Body of pancreas (tissue), 4 donors: Measurements from ENCODE around the gene DLG2. TPM values are rescaled to one million over a fixed set of nuclear protein-coding genes. Genes with fewer than 3 reads are reported as not detected.
"Not testable (repeated sequence)": the region's sequence is repeated elsewhere in the genome, so short reads cannot be mapped to it uniquely, and the experiment has no call there.

Experiments
- ATAC-seq: fragments of 150-250 bp; one replicate; pipeline ENCODE4 v1.9.1; 2016
- DNase-seq, 4 donors: peaks; one replicate each; pipeline ENCODE4 v3.0.0-alpha.2; 2019
- H3K27ac ChIP-seq, 4 donors: fragments of 200-600 bp; sonication (generic); 1 replicate in 3 of 4; 2 replicates in 1 of 4; pipeline versions ENCODE4 v1.5.1 to v1.6.1; 2016 to 2019; ENCODE audit warnings: mild to moderate bottlenecking in 1 of 4, mixed read lengths in 1 of 4, moderate library complexity in 1 of 4
- H3K27me3 ChIP-seq, 2 donors: fragments of 200-600 bp; sonication (generic); one replicate each; pipeline ENCODE4 v1.6.0; 2016; ENCODE audit warnings: mild to moderate bottlenecking in 1 of 2
- H3K36me3 ChIP-seq, 2 donors: fragments of 200-600 bp; sonication (generic); replicated peaks in 1 of 2; 2 replicates each; pipeline ENCODE4 v1.5.1; 2016; ENCODE audit warnings: low read depth in 2 of 2; ENCODE audit not compliant: insufficient read depth in 1 of 2
- H3K4me1 ChIP-seq: fragments of 200-600 bp; sonication (generic); one replicate; pipeline ENCODE4 v1.6.0; 2016
- H3K4me3 ChIP-seq, 2 donors: fragments of 200-600 bp; sonication (generic); 1 replicate in 1 of 2; 2 replicates in 1 of 2; pipeline ENCODE4 v1.5.1; 2016 to 2019
- H3K9me3 ChIP-seq, 3 donors: fragments of 200-600 bp; sonication (generic); 1 replicate in 2 of 3; 2 replicates in 1 of 3; pipeline ENCODE4 v1.5.1; 2016
- POLR2A ChIP-seq, 3 donors: fragments of 450-650 bp; IDR thresholded peaks; one replicate each; pipeline ENCODE4 v1.6.1; 2016; ENCODE audit warnings: antibody characterized with exemption in 3 of 3, mild to moderate bottlenecking in 2 of 3
- WGBS, 2 donors: methylation state at CpG; one replicate each; pipeline ENCODE4 v1.1.5; 2017; 5-methylcytosine and 5-hydroxymethylcytosine counted together
- intact Hi-C: fragments of 100-400 bp; cut with DNase I; formaldehyde crosslinking; loops from one replicate; pipeline ENCODE4 v1.15.1; 2023
- total RNA-seq, 2 donors: library from RNA; depleted of rRNA; stranded (reverse); fragments of >200 nt; gene quantifications; one replicate each; pipeline ENCODE4 v1.1.0, GENCODE V29; 2016
- TF ChIP-seq, protein P1 (sequence below), 7 experiments: fragments of 450-650 bp in 4 of 7; fragments of 200-600 bp in 3 of 7; sonication (generic) in 3 of 7; IDR thresholded peaks; one replicate each; pipeline ENCODE4 v1.5.1; 2016 to 2019; ENCODE audit warnings: antibody characterized with exemption in 7 of 7

Gene DLG2
- total RNA-seq, 2 donors from 2014 or later: 6.0 to 13.2 TPM

- no peak overlapping the region for H3K4me3 ChIP-seq
- intact Hi-C loops: no loop called here
- H3K27ac ChIP-seq: no peak overlapping the region
- no peaks in the 10 kb centered on the region for H3K27me3 ChIP-seq
- ATAC-seq (no peak), DNase-seq (no peak)
- peaks cover 14% of the 10 kb centered on the region for H3K4me1 ChIP-seq
- no peaks in the 10 kb centered on the region for H3K36me3 ChIP-seq
- WGBS, 2 donors: 31 to 42% methylated on average over 1 of the region's 1 CpG
- no peaks in the 10 kb centered on the region for H3K9me3 ChIP-seq
- TF ChIP-seq, protein P1, sequence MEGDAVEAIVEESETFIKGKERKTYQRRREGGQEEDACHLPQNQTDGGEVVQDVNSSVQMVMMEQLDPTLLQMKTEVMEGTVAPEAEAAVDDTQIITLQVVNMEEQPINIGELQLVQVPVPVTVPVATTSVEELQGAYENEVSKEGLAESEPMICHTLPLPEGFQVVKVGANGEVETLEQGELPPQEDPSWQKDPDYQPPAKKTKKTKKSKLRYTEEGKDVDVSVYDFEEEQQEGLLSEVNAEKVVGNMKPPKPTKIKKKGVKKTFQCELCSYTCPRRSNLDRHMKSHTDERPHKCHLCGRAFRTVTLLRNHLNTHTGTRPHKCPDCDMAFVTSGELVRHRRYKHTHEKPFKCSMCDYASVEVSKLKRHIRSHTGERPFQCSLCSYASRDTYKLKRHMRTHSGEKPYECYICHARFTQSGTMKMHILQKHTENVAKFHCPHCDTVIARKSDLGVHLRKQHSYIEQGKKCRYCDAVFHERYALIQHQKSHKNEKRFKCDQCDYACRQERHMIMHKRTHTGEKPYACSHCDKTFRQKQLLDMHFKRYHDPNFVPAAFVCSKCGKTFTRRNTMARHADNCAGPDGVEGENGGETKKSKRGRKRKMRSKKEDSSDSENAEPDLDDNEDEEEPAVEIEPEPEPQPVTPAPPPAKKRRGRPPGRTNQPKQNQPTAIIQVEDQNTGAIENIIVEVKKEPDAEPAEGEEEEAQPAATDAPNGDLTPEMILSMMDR (IDR thresholded peaks at IDR 0.05): no peak
- no peak for TF ChIP-seq POLR2A (IDR thresholded peaks at IDR 0.05)
These were observed 2026.5 kb downstream of the DLG2 start for GRCh38 chr11:83600661-83601060.

GRCh38 chr11:83599066-83599465 lies 2028.1 kb downstream of the DLG2 start:
- Histone ChIP-seq H3K27ac (no peak overlapping the region), H3K27me3 (no peaks in the 10 kb centered on the region), H3K4me3 (no peak overlapping the region), H3K4me1 (peaks cover 10% of the 10 kb centered on the region), H3K9me3 (no peaks in the 10 kb centered on the region), H3K36me3 (no peaks in the 10 kb centered on the region)
- intact Hi-C loops: no loop called here
- TF ChIP-seq, protein P1 (IDR thresholded peaks at IDR 0.05): no peak
- TF ChIP-seq POLR2A (IDR thresholded peaks at IDR 0.05): no peak
- 87 to 88% methylated on average over 3 of the region's 3 CpGs for WGBS, 2 donors
- ATAC-seq (no peak), DNase-seq (no peak)

- H3K27ac ChIP-seq, H3K4me3 ChIP-seq, H3K27me3 ChIP-seq, H3K4me1 ChIP-seq, DNase-seq, H3K9me3 ChIP-seq, H3K36me3 ChIP-seq, intact Hi-C loops, ATAC-seq: not testable (repeated sequence)
- 37 to 49% methylated on average over 6 to 9 of the region's 14 CpGs for WGBS, 2 donors
These were observed 2039.3 kb downstream of the DLG2 start for GRCh38 chr11:83587797-83588196.

DNA sequence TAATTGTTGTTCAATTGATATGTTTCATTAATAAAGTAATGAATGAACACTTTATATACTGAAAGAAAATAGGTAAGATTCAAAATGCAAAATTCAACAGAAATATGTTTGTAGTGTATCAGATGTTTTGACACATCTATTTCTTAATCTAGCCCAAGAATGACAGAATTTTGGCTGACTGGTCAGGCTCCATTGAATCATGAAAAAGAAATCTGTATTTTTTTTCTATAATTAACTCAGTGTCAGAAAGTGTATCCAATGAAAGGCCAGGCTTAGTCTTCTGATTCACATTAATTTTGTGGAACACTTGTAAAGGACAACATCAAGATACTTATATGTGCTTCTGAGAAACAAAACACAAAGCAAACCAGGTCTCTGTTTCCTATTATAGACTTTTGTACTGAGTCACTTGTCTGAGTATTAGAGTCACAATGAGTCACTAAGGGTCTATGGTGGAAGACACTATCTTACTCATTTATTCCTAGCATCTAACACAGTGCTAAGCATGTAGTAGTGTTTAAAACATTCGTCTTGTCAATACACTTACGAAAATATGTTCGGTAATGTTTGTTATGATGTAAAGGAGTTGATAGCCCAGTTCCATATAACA lies 2043.3 kb downstream of the DLG2 start:
- DNase-seq: no peak
- H3K27ac ChIP-seq: no peak overlapping the region
- ATAC-seq: no peak

GRCh38 chr11:83574519-83574918 lies 2052.6 kb downstream of the DLG2 start:
- intact Hi-C loops: no loop called here
- ATAC-seq: no peak
- Histone ChIP-seq H3K27me3 (no peaks in the 10 kb centered on the region), H3K4me3 (no peak overlapping the region), H3K9me3 (no peaks in the 10 kb centered on the region), H3K27ac (no peak overlapping the region), H3K36me3 (no peaks in the 10 kb centered on the region), H3K4me1 (peaks cover 9% of the 10 kb centered on the region)
- TF ChIP-seq, protein P1 (IDR thresholded peaks at IDR 0.05): no peak
- no peak for TF ChIP-seq POLR2A (IDR thresholded peaks at IDR 0.05)
- DNase-seq: no peak
- 56 to 72% methylated on average over 2 of the region's 2 CpGs for WGBS, 2 donors

More for the DNA sequence above, 2043.3 kb downstream of the DLG2 start:
- H3K9me3 ChIP-seq: no peaks in the 10 kb centered on the region
- H3K4me1 ChIP-seq: no peaks in the 10 kb centered on the region
- no peaks in the 10 kb centered on the region for H3K36me3 ChIP-seq
- TF ChIP-seq POLR2A (IDR thresholded peaks at IDR 0.05): no peak
- TF ChIP-seq, protein P1 (IDR thresholded peaks at IDR 0.05): no peak
- WGBS, 2 donors: 80 to 84% methylated on average over 3 of the region's 3 CpGs
- intact Hi-C loops: no loop called here
- no peak overlapping the region for H3K4me3 ChIP-seq
- no peaks in the 10 kb centered on the region for H3K27me3 ChIP-seq
